Left hindlimb (tissue), 1 donor: ENCODE results near the gene CDK19.
"Not testable (repeated sequence)": the region's sequence is repeated elsewhere in the genome, so short reads cannot be mapped to it uniquely, and the experiment has no call there.

Experiments
- DNase-seq: peaks from one replicate; pipeline ENCODE4 v3.0.0-alpha.2; 2018

CDK19 gene

DNA sequence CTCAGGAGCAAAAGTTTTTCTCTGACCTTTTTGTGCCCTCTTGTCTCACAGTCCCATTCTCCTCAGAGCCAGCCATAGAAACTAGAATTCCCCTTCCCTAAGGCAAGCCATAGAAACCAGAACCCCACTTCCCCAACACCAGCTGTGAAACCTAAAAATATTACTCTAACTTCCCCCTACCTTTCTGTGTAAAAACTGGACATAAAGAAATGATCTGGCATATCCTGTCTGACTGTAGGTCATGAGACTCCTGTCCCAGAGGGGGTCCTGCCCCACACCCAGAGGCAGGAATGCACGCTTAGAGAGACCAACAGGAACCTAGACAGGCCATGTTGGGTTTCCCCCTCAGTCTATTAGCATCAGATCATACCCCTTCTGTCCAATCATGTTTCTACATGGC lies 198.2 kb downstream of the CDK19 start:
- no peak for DNase-seq

GRCh38 chr6:110615722-110616121 lies 199.5 kb downstream of the CDK19 start:
- DNase-seq = no peak

DNA sequence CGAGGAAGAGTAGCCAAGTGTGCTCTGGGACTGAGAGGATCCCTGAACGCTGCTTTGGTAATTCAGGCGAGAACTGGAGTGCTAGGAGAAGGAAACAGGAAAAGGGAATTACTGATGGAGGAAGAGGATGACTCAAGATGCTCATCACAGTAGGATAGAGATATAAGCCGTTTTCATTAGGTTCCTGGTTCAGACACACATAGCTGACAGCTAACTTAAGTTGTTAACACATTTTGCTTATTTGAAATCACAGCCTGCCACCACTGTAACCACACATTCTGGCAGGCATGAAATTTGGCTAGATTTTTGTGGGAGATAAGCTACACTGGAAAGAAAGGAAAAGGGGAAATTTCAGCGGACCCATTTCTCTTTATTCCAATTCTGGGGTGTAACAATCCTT lies 200.7 kb downstream of the CDK19 start:
- DNase-seq = no peak

- no peak for DNase-seq
Measured at GRCh38 chr6:110614106-110614505, 201.2 kb downstream of the CDK19 start.

DNA sequence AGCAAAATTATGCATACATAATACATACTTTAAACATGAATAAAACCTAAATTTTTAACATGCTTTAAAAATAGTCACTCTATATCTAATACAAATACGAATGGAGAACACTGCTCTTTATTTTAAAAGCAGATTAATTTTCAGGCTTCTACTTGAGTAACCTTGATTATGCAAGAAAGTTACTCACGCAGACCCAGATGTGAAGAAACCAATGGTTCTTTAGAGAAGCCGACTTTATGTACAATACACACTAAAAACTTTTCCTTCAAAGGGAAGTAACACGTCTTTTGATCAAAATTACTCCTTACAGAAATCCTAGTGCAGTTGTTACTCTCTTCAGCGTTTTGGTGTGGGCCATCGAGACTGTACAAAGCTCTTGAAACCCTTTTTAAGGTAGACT lies 201.9 kb downstream of the CDK19 start:
- no peak for DNase-seq

DNA sequence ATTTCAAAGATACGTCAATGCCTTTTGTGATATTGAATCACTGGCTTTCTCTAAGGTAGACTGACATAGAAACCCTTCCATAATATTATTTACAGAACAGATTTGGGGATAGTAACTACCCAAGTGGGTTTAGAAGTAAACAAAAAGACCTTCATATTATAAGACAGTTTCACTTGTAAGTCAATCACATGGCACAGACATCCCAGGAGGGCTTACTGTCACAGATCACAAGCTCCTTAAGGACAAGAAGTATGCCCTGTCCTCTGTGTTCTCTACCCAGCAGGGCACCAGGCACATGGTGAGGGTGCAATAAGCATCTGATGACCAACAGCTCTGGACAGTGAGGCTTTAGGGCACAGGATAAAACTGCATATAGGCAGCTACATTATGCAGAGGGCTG lies 203.0 kb downstream of the CDK19 start:
- DNase-seq = no peak

DNA sequence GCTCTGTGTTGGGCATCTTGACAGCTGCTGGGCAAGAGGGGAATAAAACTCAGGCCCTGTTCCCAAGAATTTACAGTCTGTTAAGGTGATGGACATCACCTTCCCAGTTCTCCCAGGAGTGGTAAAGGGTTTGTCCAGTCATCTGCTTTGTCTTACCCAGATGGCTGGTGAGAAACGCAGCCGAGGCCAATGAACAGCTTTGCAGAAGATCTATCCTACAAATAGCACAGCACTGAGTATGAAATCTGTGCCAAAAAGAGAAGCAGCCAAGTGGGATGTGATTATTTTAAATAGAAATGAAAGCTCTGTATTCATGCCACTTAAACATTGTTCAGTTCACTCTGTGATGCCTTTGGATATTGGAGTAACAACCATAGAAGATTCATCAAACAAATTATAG lies 206.2 kb downstream of the CDK19 start:
- DNase-seq = no peak

DNA sequence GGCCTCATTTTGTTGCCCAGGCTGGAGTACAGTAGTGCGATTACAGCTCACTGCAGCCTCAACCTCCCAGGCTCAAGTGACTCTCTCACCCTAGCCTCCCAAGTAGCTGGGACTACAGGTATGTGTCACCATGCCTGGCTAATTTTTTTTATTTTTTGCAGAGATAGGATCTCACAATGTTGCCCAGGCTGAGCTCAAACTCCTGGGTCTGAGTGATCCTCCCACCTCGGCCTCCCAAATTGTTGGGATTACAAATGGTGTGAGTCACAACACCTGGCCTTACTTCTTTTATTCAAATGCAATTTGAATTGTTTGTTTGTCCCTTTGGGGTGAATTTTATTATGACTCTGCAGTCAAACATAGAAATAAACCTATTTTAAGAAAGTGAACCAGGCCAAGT lies 207.1 kb downstream of the CDK19 start:
- no peak for DNase-seq

GRCh38 chr6:110606151-110606550 lies 209.1 kb downstream of the CDK19 start:
- no peak for DNase-seq

DNA sequence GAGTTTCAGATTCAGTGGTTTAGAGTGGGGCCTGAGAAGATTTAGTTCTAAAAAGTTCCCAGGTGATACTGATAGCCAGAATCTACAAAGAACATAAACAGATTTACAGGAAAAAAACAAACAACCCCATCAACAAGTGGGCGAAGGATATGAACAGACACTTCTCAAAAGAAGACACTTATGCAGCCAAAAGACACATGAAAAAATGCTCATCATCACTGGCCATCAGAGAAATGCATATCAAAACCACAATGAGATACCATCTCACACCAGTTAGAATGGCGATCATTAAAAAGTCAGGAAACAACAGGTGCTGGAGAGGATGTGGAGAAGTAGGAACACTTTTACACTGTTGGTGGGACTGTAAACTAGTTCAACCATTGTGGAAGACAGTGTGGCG lies 214.6 kb downstream of the CDK19 start:
- DNase-seq = not testable (repeated sequence)

DNA sequence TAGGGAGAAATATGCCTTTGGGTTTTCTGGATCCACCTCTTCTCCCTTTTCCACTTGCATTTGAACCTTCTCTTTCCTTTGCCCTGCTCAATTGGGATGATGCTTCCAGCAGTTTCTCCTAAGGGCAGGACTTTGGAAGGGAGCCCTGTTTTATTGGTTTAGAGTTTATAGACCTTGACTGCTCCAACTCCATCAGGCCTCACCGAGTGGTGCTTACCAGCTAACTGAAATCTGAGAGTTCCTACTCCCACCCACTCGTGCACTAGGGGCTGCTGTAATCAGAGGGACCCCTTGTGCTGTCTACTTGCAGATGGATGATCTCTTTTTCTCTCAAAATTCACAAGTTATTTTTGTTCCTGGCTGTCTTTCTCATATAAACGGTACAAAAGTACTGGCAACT lies 217.5 kb downstream of the CDK19 start:
- DNase-seq = no peak

DNA sequence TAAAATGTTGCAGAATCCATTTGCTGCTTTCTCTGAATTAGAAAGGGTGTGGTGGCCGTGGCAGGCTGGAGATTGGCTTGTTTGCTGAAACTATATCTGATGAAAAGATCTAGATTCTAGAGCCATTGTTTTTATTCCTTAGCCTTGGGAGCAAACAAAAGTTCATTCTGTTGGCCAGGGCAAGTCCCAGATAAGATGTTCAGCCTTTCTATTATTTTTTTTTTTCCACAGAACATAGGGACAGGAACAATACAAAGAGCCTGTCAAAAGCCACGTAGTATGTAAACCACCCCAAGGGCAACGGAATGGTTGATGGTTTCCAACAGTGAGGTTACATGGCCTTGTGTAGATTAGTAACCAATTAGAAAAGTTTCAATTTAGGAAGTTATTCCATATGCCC lies 218.9 kb downstream of the CDK19 start:
- DNase-seq = no peak

DNA sequence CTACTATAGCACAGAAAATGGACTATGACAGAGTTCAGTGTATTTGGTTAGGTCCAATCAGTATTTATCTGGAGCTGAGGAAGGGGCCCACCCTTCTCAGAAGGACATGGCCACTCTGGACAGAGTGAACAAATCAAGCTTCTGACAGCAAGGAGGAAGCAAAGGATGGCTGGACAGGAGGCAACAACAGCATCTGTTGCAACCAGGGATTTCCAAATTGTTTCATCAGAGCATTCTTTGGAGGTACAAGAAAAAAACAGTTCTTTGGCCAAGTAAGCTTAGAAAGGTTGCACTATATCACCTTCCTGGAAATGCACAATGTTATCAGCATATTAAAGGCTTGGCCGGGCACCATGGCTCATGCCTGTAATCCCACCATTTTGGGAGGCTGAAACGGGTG lies 220.2 kb downstream of the CDK19 start:
- no peak for DNase-seq

DNA sequence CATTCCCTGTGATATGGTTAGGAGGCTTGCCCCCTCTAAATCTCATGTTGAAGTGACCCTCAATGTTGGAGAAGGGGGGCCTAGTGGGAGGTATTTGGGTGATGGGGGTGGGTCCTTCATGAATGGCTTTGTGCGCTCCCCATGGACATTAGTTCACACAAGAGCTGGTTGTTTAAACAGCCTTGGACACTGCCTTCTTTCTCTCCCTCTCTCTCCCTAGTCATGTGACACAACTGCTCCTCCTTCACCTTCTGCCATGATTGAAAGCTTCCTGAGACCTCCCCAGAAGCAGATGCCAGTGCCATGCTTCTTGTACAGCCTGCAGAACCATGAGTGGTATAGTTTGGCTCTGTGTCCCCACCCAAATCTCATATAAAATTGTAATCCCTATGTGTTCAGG lies 221.6 kb downstream of the CDK19 start:
- DNase-seq = no peak

- DNase-seq = no peak
Measured at GRCh38 chr6:110592765-110593164, 222.5 kb downstream of the CDK19 start.

- DNase-seq = no peak
Measured at GRCh38 chr6:110590821-110591351, 224.4 kb downstream of the CDK19 start.

- DNase-seq = no peak
Measured at GRCh38 chr6:110589865-110590513, 225.3 kb downstream of the CDK19 start.

DNA sequence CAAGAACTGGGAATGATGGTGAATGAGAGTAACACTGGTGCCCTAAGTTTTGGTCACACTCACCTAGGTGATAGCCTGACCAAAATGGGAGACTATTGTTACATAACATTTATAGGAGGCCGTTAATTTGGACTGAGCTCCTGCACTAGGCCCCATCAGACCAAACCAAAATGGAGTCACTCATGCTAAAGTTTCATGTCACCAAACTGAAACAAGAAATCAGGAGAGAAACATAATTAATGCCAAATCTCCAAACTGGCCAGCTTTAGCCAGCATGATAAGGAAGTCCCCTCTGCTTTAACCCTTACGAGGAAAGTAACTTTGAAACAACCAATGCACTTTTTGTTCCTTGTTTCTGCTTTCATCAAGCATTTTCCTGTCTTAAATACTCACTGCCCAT lies 227.9 kb downstream of the CDK19 start:
- no peak for DNase-seq

DNA sequence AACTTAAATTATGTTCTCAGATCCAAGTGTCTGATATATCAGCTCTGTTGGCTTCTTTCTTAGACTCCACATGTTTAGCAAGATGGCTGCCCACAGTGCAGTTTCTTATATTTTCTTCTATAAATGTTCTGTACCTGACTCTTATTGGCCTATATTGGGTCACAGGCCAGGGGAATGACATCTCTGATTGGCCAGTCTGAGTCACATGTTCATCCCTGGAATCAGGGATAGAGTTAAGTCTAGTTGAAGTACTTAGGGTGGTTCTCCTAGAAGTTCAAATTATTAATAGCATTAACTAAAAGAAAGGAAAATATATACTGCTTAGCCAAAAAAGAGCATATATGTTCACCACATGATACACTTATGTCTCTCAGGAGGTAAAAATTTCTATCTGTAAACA lies 233.6 kb downstream of the CDK19 start:
- no peak for DNase-seq

DNA sequence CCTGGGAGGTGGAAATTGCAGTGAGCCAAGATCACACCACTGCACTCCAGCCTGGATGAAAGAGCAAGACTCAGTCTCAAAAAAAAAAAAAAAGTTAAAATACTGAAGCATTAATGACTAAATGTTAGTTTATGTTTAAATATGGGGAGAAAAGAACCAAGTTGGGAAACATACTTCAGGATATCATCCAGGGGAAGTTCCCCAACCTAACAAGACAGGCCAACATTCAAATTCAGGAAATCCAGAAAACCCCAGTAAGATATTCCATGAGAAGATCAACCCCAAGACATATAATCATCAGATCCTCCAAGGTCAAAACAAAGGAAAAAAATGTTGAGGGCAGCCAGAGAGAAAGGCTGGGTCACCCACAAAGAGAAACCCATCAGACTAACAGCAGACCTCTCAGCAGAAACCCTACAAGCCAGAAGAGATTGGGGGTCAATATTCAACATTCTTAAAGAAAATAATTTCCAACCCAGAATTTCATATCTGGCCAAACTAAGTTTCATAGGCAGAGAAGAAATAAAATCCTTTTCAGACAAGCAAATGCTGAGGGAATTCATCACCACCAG lies 237.6 kb downstream of the CDK19 start:
- DNase-seq = not testable (repeated sequence)

DNA sequence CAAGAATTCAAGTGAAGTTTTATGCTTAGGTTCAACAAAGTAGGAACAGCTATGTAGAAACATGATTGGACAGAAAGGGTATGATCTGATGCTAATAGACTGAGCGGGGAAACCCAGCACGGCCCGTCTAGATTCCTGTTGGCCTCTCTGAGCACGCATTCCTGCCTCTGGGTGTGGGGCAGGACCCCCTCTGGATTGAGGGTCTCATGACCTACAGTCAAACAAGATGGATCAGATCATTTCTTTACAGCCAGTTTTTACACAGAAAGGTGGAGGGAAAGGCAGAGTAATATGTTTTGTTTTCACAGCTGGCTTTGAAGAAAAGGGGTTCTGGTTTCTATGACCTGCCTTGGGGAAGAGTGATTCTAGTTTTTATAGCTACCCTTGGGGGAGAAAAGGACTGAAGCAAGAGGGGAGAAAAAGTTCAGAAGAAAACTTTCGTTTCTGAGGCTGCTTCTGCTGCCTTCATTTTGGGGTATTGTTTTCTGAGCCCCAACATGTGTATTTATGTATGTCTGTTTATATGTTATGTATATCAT lies 239.3 kb downstream of the CDK19 start:
- no peak for DNase-seq

DNA sequence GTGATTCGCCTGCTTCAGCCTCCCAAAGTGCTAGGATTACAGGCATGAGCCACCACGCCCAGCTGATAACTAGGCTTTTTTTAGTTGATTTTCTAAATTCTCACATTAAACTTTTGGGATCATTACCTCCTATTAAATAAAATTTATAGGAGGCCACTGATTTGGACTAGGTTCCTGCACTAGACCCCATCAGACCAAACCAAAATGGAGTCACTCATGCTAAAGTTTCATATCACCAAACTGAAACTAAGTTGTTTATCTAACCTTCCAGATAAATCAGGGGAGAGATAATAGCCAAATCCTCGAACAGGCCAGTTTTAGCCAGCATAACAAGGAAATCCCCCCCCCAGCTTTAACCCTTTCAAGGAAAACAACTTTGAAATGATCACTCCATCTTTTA lies 240.5 kb downstream of the CDK19 start:
- DNase-seq = no peak

DNA sequence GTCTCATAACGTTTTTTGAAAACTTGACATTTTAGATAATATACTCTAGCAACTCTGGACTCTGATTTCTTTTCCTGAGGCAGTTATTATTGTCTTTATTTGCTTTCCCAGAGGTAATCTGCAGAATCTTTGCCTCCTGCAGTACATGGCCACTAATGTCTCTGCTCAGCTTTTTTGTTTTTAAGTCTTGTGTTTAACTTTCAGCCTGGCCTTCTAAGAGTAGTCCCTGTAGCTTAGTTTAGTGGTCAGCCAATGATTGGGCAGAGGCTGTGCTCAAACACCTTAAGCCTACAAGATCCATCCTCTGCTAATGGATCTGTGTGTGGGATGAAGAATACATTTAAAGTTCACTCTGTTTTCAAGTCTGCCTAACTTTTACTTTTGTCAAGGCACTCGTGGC lies 241.7 kb downstream of the CDK19 start:
- no peak for DNase-seq

- no peak for DNase-seq
Measured at GRCh38 chr6:110573136-110573535, 242.1 kb downstream of the CDK19 start.
